ENCODE results near the gene METAP1D. TPM values are rescaled to one million over a fixed set of nuclear protein-coding genes. Genes with fewer than 3 reads are reported as not detected.

METAP1D gene
- total and polyA plus RNA-seq, 4 donors: 3.3 to 7.1 (median 4.4) TPM

GRCh38 chr2:172040311-172040710 lies 40.6 kb downstream of the METAP1D start:
- no peak overlapping the region for H3K9ac ChIP-seq (ENCODE audit: low read depth in 1 of 2, low read length in 2 of 2)
- WGBS: 96% methylated on average over 6 of the region's 6 CpGs
- no peak for TF ChIP-seq SP1 (IDR thresholded peaks at IDR 0.05)
- TF ChIP-seq TAF1 (conservative IDR thresholded peaks at IDR 0.05): no peak
- no peak for TF ChIP-seq HNF4G (IDR thresholded peaks at IDR 0.05)
- no peak for TF ChIP-seq RAD21 (IDR thresholded peaks at IDR 0.05)
- no peak for TF ChIP-seq NR2F2 (IDR thresholded peaks at IDR 0.05)
- no peak for TF ChIP-seq JUND (IDR thresholded peaks at IDR 0.05)
- TF ChIP-seq ZBTB33 (IDR thresholded peaks at IDR 0.05): no peak
- TF ChIP-seq, protein P1, sequence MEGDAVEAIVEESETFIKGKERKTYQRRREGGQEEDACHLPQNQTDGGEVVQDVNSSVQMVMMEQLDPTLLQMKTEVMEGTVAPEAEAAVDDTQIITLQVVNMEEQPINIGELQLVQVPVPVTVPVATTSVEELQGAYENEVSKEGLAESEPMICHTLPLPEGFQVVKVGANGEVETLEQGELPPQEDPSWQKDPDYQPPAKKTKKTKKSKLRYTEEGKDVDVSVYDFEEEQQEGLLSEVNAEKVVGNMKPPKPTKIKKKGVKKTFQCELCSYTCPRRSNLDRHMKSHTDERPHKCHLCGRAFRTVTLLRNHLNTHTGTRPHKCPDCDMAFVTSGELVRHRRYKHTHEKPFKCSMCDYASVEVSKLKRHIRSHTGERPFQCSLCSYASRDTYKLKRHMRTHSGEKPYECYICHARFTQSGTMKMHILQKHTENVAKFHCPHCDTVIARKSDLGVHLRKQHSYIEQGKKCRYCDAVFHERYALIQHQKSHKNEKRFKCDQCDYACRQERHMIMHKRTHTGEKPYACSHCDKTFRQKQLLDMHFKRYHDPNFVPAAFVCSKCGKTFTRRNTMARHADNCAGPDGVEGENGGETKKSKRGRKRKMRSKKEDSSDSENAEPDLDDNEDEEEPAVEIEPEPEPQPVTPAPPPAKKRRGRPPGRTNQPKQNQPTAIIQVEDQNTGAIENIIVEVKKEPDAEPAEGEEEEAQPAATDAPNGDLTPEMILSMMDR (IDR thresholded peaks at IDR 0.05; ENCODE audit: low read depth, low read length, missing input control): no peak
- TF ChIP-seq YY1 (IDR thresholded peaks at IDR 0.05): no peak
- TF ChIP-seq EGR1 (IDR thresholded peaks at IDR 0.05; ENCODE audit: low read depth in 2 of 2): no peak
- TF ChIP-seq, protein P2, sequence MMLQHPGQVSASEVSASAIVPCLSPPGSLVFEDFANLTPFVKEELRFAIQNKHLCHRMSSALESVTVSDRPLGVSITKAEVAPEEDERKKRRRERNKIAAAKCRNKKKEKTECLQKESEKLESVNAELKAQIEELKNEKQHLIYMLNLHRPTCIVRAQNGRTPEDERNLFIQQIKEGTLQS (IDR thresholded peaks at IDR 0.05): no peak
- no peak for TF ChIP-seq REST (IDR thresholded peaks at IDR 0.05)
- TF ChIP-seq RXRA (IDR thresholded peaks at IDR 0.05): no peak
- TF ChIP-seq, protein P3, sequence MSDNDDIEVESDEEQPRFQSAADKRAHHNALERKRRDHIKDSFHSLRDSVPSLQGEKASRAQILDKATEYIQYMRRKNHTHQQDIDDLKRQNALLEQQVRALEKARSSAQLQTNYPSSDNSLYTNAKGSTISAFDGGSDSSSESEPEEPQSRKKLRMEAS (IDR thresholded peaks at IDR 0.05): no peak
- TF ChIP-seq GABPA (IDR thresholded peaks at IDR 0.05 in 1 of 2, conservative IDR thresholded peaks at IDR 0.05 in 1 of 2): no peak
- TF ChIP-seq HNF4A (conservative IDR thresholded peaks at IDR 0.05): no peak

More at GRCh38 chr2:172040311-172040710, 40.6 kb downstream of the METAP1D start:
- DNase-seq (ENCODE audit: low spot score): no peak
- no peaks in the 10 kb centered on the region for H3K9me3 ChIP-seq (ENCODE audit: control insufficient read depth in 4 of 4, low read length in 3 of 4)
- H3K36me3 ChIP-seq (ENCODE audit: control insufficient read depth in 4 of 4, insufficient read depth in 3 of 4, low read depth in 1 of 4, low read length in 3 of 4): no peaks in the 10 kb centered on the region
- no peak overlapping the region for H3K27ac ChIP-seq (ENCODE audit: low read depth in 1 of 2, low read length in 2 of 2)
- no peaks in the 10 kb centered on the region for H3K27me3 ChIP-seq (ENCODE audit: control insufficient read depth in 4 of 4, insufficient read depth in 4 of 4, low read length in 3 of 4)
- H3K4me1 ChIP-seq (ENCODE audit: control insufficient read depth in 4 of 4, insufficient read depth in 4 of 4, low read length in 3 of 4): no peaks in the 10 kb centered on the region
- H3K4me3 ChIP-seq (ENCODE audit: low read depth in 1 of 3, low read length in 3 of 3): no peak overlapping the region

Measured in liver (tissue), 9 donors.